Neural progenitor cell (in vitro differentiated cells): ENCODE measurements around the gene CD300LD.

Source experiments
- CTCF ChIP-seq: fragments of 200-600 bp; sonication (generic); IDR thresholded peaks from 2 replicates; pipeline ENCODE4 v1.5.1; 2017; ENCODE audit warnings: antibody characterized with exemption, mild to moderate bottlenecking
- EZH2 ChIP-seq: fragments of 200-600 bp; sonication (generic); IDR thresholded peaks from 2 replicates; pipeline ENCODE4 v1.6.1; 2017; ENCODE audit warnings: antibody characterized with exemption, mild to moderate bottlenecking, moderate library complexity

GRCh38 chr17:74612046-74612445 lies 20.0 kb upstream of the CD300LD start:
- no peak for TF ChIP-seq CTCF
- TF ChIP-seq EZH2: no peak
